MM.1S (cell line): ENCODE measurements around the gene NOP14.

Experiments used
- CTCF ChIP-seq: fragments of 300-600 bp; sonication (generic); IDR thresholded peaks from 2 replicates; pipeline ENCODE4 v1.5.1; 2016; ENCODE audit warnings: antibody characterized with exemption, low read length, mixed read lengths
- EZH2 ChIP-seq: fragments of 300-600 bp; sonication (generic); optimal IDR thresholded peaks from 2 replicates; pipeline ENCODE3; 2017; ENCODE audit warnings: low read depth, mild to moderate bottlenecking, antibody characterized with exemption, low read length, mixed read lengths

GRCh38 chr4:2941138-2942036 lies 21.8 kb downstream of the NOP14 start:
- TF ChIP-seq CTCF (no peak), EZH2 (no peak)
